H1 (cell line): ENCODE measurements around the gene TMEM164. TPM values are rescaled to one million over a fixed set of nuclear protein-coding genes. Genes with fewer than 3 reads are reported as not detected.

Source experiments
- CTCF ChIA-PET: fragments of 300-600 bp; sonication (Branson Sonifier 250); formaldehyde crosslinking; loops from one replicate; lab custom pipeline; 2021; ENCODE audit not compliant: partially characterized antibody; lab: Charles Lee
- POLR2A ChIA-PET: fragments of 300-600 bp; sonication (Branson Sonifier 250); formaldehyde crosslinking; loops from one replicate; lab custom pipeline; 2021; ENCODE audit warnings: inconsistent platforms; ENCODE audit not compliant: partially characterized antibody; lab: Charles Lee
- DNase-seq, 2 experiments: peaks; one replicate each; pipeline versions ENCODE4 v3.0.0 to v3.0.0-alpha.2; 2010 to 2022; ENCODE audit warnings: low spot score in 2 of 2, low read depth in 1 of 2, mixed read lengths in 1 of 2
- FAIRE-seq: peaks from 2 replicates; lab custom pipeline; 2011; peaks lifted over from hg19 to GRCh38; lab: Jason Lieb, UNC
- H2AFZ ChIP-seq: 2 replicates; pipeline ENCODE4 v1.8.1; 2012; ENCODE audit warnings: low read length, inconsistent platforms
- H2AK5ac ChIP-seq: 2 replicates; pipeline ENCODE4 v1.6.1; 2013; ENCODE audit warnings: low read depth, low read length
- H2BK120ac ChIP-seq: replicated peaks from 2 replicates; pipeline ENCODE3; 2013; ENCODE audit warnings: low read depth, low read length, inconsistent platforms
- H2BK12ac ChIP-seq: 2 replicates; pipeline ENCODE4 v1.6.1; 2013; ENCODE audit warnings: low read depth, low read length
- H2BK15ac ChIP-seq: 2 replicates; pipeline ENCODE4 v1.6.1; 2013; ENCODE audit warnings: low read length
- H2BK20ac ChIP-seq: 2 replicates; pipeline ENCODE4 v1.6.1; 2013; ENCODE audit warnings: low read length
- H2BK5ac ChIP-seq: 2 replicates; pipeline ENCODE4 v1.6.1; 2013; ENCODE audit warnings: low read depth, low read length
- H3K14ac ChIP-seq: 2 replicates; pipeline ENCODE4 v1.6.1; 2013; ENCODE audit warnings: inconsistent platforms; ENCODE audit not compliant: insufficient read length
- H3K18ac ChIP-seq: 2 replicates; pipeline ENCODE4 v1.6.1; 2013; ENCODE audit warnings: low read length; ENCODE audit errors: extremely low read depth
- H3K23ac ChIP-seq: 2 replicates; pipeline ENCODE4 v1.6.1; 2013; ENCODE audit warnings: inconsistent platforms; ENCODE audit not compliant: insufficient read length
- H3K23me2 ChIP-seq: 2 replicates; pipeline ENCODE4 v1.6.1; 2013; ENCODE audit warnings: low read depth, low read length
- H3K27ac ChIP-seq: 2 replicates; pipeline ENCODE4 v1.6.1; 2011; ENCODE audit warnings: low read depth, low read length, inconsistent platforms
- H3K27me3 ChIP-seq, 4 experiments: replicated peaks in 1 of 4; 1 replicate in 1 of 4; 2 replicates in 3 of 4; pipeline versions ENCODE4 v1.6.1 to v1.8.1; 2011 to 2013; ENCODE audit warnings: low read length in 3 of 4, mild to moderate bottlenecking in 3 of 4, inconsistent platforms in 2 of 4, mixed read lengths in 2 of 4, moderate library complexity in 1 of 4; ENCODE audit not compliant: control insufficient read depth in 3 of 4, insufficient read depth in 3 of 4; ENCODE audit errors: extremely low read depth in 1 of 4
- H3K36me3 ChIP-seq, 4 experiments: 2 replicates each; pipeline versions ENCODE4 v1.6.1 to v1.8.1; 2011 to 2013; ENCODE audit warnings: mild to moderate bottlenecking in 4 of 4, low read length in 3 of 4, moderate library complexity in 2 of 4, control low read depth in 1 of 4, inconsistent platforms in 1 of 4; ENCODE audit not compliant: insufficient read depth in 4 of 4, control insufficient read depth in 2 of 4
- H3K4ac ChIP-seq: replicated peaks from 2 replicates; pipeline ENCODE3; 2013; ENCODE audit warnings: low read length, low read depth, mixed read lengths, inconsistent platforms; ENCODE audit not compliant: insufficient read length
- H3K4me1 ChIP-seq, 4 experiments: replicated peaks in 1 of 4; 1 replicate in 1 of 4; 2 replicates in 3 of 4; pipeline versions ENCODE4 v1.6.1 to v1.8.1; 2011 to 2013; ENCODE audit warnings: low read length in 3 of 4, inconsistent platforms in 2 of 4, mixed read lengths in 1 of 4; ENCODE audit not compliant: insufficient read depth in 4 of 4, control insufficient read depth in 3 of 4
- H3K4me2 ChIP-seq, 2 experiments: 2 replicates each; pipeline versions ENCODE4 v1.6.1 to v1.8.1; 2011 to 2013; ENCODE audit warnings: low read depth in 2 of 2, low read length in 2 of 2, control low read depth in 1 of 2, inconsistent platforms in 1 of 2, mild to moderate bottlenecking in 1 of 2; ENCODE audit not compliant: insufficient read depth in 1 of 2
- H3K4me3 ChIP-seq, 4 experiments: fragments of 200-600, 300-600 bp in 1 of 4; sonication (generic), shearing (Covaris generic), sonication (Bioruptor Twin) in 1 of 4; 2 replicates each; pipeline versions ENCODE4 v1.5.1 to v1.8.1; 2011 to 2016; ENCODE audit warnings: low read length in 4 of 4, low read depth in 3 of 4, control low read depth in 2 of 4, inconsistent platforms in 2 of 4, mild to moderate bottlenecking in 2 of 4, mixed read lengths in 1 of 4, moderate library complexity in 1 of 4; ENCODE audit not compliant: insufficient read depth in 2 of 4; ENCODE audit errors: extremely low read depth in 1 of 4
- H3K56ac ChIP-seq: replicated peaks from 2 replicates; pipeline ENCODE3; 2013; ENCODE audit warnings: low read depth, mild to moderate bottlenecking, mixed read lengths, low read length, inconsistent platforms; ENCODE audit not compliant: insufficient read length
- H3K79me1 ChIP-seq: 2 replicates; pipeline ENCODE4 v1.6.1; 2013; ENCODE audit warnings: low read depth, low read length, control low read depth
- H3K79me2 ChIP-seq, 2 experiments: 2 replicates each; pipeline versions ENCODE4 v1.6.1 to v1.8.1; 2012 to 2013; ENCODE audit warnings: low read length in 2 of 2, mild to moderate bottlenecking in 2 of 2, inconsistent platforms in 1 of 2; ENCODE audit not compliant: insufficient read depth in 2 of 2, control insufficient read depth in 1 of 2
- H3K9ac ChIP-seq, 4 experiments: replicated peaks in 1 of 4; 1 replicate in 1 of 4; 2 replicates in 3 of 4; pipeline versions ENCODE4 v1.6.1 to v1.8.1; 2011 to 2013; ENCODE audit warnings: low read depth in 3 of 4, low read length in 3 of 4, control low read depth in 2 of 4, mild to moderate bottlenecking in 2 of 4, moderate library complexity in 2 of 4, inconsistent platforms in 1 of 4; ENCODE audit errors: extremely low read depth in 1 of 4
- H3K9me3 ChIP-seq, 2 experiments: 2 replicates each; pipeline versions ENCODE4 v1.6.1 to v1.8.1; 2012 to 2013; ENCODE audit warnings: mild to moderate bottlenecking in 2 of 2, moderate library complexity in 2 of 2, control low read depth in 1 of 2, inconsistent platforms in 1 of 2, low read depth in 1 of 2, low read length in 1 of 2, mixed read lengths in 1 of 2; ENCODE audit not compliant: insufficient read depth in 2 of 2
- H4K20me1 ChIP-seq, 2 experiments: replicated peaks in 1 of 2; 2 replicates each; pipeline versions ENCODE3 to v1.8.1; 2011 to 2013; ENCODE audit warnings: inconsistent platforms in 2 of 2, low read length in 2 of 2, mild to moderate bottlenecking in 1 of 2; ENCODE audit not compliant: insufficient read depth in 2 of 2, control insufficient read depth in 1 of 2
- H4K5ac ChIP-seq: 2 replicates; pipeline ENCODE4 v1.6.1; 2013; ENCODE audit warnings: low read length, low read depth, mixed read lengths, inconsistent platforms; ENCODE audit not compliant: insufficient read length
- H4K8ac ChIP-seq: 2 replicates; pipeline ENCODE4 v1.8.0; 2013; ENCODE audit warnings: mild to moderate bottlenecking, moderate library complexity, low read length, inconsistent platforms; ENCODE audit not compliant: insufficient read depth; ENCODE audit errors: extremely low read depth
- H4K91ac ChIP-seq: replicated peaks from 2 replicates; pipeline ENCODE3; 2013; ENCODE audit warnings: low read length, mixed read lengths, inconsistent platforms; ENCODE audit not compliant: insufficient read length
- ATF3 ChIP-seq: IDR thresholded peaks from 2 replicates; pipeline ENCODE4 v1.6.1; 2011; ENCODE audit warnings: low read depth, mild to moderate bottlenecking, low read length; ENCODE audit not compliant: insufficient read depth
- BACH1 ChIP-seq: IDR thresholded peaks from 2 replicates; pipeline ENCODE4 v1.6.1; 2012; ENCODE audit warnings: low read length, improper control_type of control experiment
- E2F6 ChIP-seq: IDR thresholded peaks from 2 replicates; pipeline ENCODE4 v1.6.1; 2012; ENCODE audit warnings: inconsistent platforms
- FOSL1 ChIP-seq: IDR thresholded peaks from 2 replicates; pipeline ENCODE4 v1.6.1; 2011; ENCODE audit warnings: mild to moderate bottlenecking, low read depth, low read length, moderate library complexity; ENCODE audit not compliant: insufficient read depth
- GTF2F1 ChIP-seq: IDR thresholded peaks from 2 replicates; pipeline ENCODE4 v1.6.1; 2012; ENCODE audit warnings: low read depth, low read length, improper control_type of control experiment, borderline replicate concordance
- MAFK ChIP-seq: IDR thresholded peaks from 2 replicates; pipeline ENCODE4 v1.6.1; 2012; ENCODE audit warnings: low read depth, mild to moderate bottlenecking, improper control_type of control experiment, low read length
- PHF8 ChIP-seq: fragments of 200-600 bp; sonication (generic); conservative IDR thresholded peaks from 2 replicates; pipeline ENCODE4 v1.7.1; 2012; ENCODE audit warnings: low read depth, mild to moderate bottlenecking, inconsistent platforms, low read length, moderate library complexity
- POU5F1 ChIP-seq: IDR thresholded peaks from 2 replicates; pipeline ENCODE4 v1.6.1; 2011; ENCODE audit warnings: low read depth, mild to moderate bottlenecking, low read length, moderate library complexity
- RAD21 ChIP-seq, 2 experiments: IDR thresholded peaks in 1 of 2; conservative IDR thresholded peaks in 1 of 2; 2 replicates each; pipeline ENCODE4 v1.6.1; 2011; ENCODE audit warnings: low read depth in 2 of 2, low read length in 2 of 2, improper control_type of control experiment in 1 of 2, inconsistent platforms in 1 of 2, mild to moderate bottlenecking in 1 of 2, moderate library complexity in 1 of 2
- SIX5 ChIP-seq: IDR thresholded peaks from 2 replicates; pipeline ENCODE4 v1.6.1; 2011; ENCODE audit warnings: mild to moderate bottlenecking, low read depth, low read length
- SP1 ChIP-seq: IDR thresholded peaks from 2 replicates; pipeline ENCODE4 v1.6.1; 2011; ENCODE audit warnings: low read depth, low read length
- TAF1 ChIP-seq: IDR thresholded peaks from 2 replicates; pipeline ENCODE4 v1.6.1; 2011; ENCODE audit warnings: mild to moderate bottlenecking, low read depth, low read length
- TAF7 ChIP-seq: optimal IDR thresholded peaks from 2 replicates; pipeline ENCODE3; 2011; ENCODE audit warnings: low read depth, mild to moderate bottlenecking, inconsistent platforms, low read length, moderate library complexity, borderline replicate concordance
- TBP ChIP-seq: IDR thresholded peaks from 2 replicates; pipeline ENCODE4 v1.6.1; 2011; ENCODE audit warnings: low read depth, low read length, improper control_type of control experiment
- WGBS, 2 experiments: shearing (Covaris generic) in 1 of 2; methylation state at CpG; one replicate each; pipeline versions ENCODE4 v1.1.6 to v1.1.7; 2013 to 2015; ENCODE audit warnings: low lambda C conversion rate in 2 of 2, mixed read lengths in 2 of 2, inconsistent platforms in 1 of 2, low coverage in 1 of 2, missing lambda C conversion rate in 1 of 2; ENCODE audit not compliant: insufficient replicate concordance in 2 of 2, insufficient coverage in 1 of 2, insufficient read length in 1 of 2; ENCODE audit errors: extremely low coverage in 1 of 2, missing lambda C conversion rate in 1 of 2; 5-methylcytosine and 5-hydroxymethylcytosine counted together
- polyA plus RNA-seq, 7 experiments: library from polyadenylated mRNA; depleted of rRNA in 3 of 7; stranded (reverse) in 5 of 7; unstranded in 2 of 7; fragments of >200 nt in 5 of 7; fragments of 200-250 nt in 2 of 7; gene quantifications; 1 replicate in 5 of 7; 2 replicates in 1 of 7; 4 replicates in 1 of 7; pipeline versions ENCODE4 v1.2.1 to v1.2.3, GENCODE V29; 2011 to 2013; ENCODE audit warnings: missing spikeins in 2 of 7, mixed read lengths in 2 of 7
- total RNA-seq: library from RNA; stranded (reverse); fragmentation: NEBNext Ultra II Directional; extraction: Animal tissue kit (Norgen Biotek cat#: 25700); gene quantifications from 2 replicates; pipeline ENCODE4 v1.2.1, GENCODE V29; 2021

The TMEM164 gene
- total and polyA plus RNA-seq, 2 of the 8 experiments (the other 6 are each of a cell fraction or from before 2014, with no cell fraction given): 7.3 to 14.8 TPM

- CTCF ChIA-PET: no interaction called here
- Histone ChIP-seq H2AFZ (no peak overlapping the region), H3K79me2 (no peaks in the 10 kb centered on the region), H4K8ac (no peak overlapping the region), H3K56ac (no peak overlapping the region), H3K18ac (no peak overlapping the region), H3K36me3 (no peaks in the 10 kb centered on the region), H3K23ac (no peak overlapping the region), H4K91ac (no peak overlapping the region), H3K4me3 (no peak overlapping the region), H3K9me3 (no peaks in the 10 kb centered on the region), H2BK120ac (no peak overlapping the region), H2BK15ac (no peak overlapping the region), H3K14ac (no peak overlapping the region), H2AK5ac (no peak overlapping the region), H2BK20ac (no peak overlapping the region), H2BK12ac (no peak overlapping the region), H3K4ac (no peak overlapping the region), H2BK5ac (no peak overlapping the region), H4K5ac (no peak overlapping the region), H3K27me3 (no peaks in the 10 kb centered on the region), H3K27ac (no peak overlapping the region), H3K23me2 (no peaks in the 10 kb centered on the region; the same call in 1 of the 2 replicates), H3K9ac (no peak overlapping the region), H3K4me2 (no peak overlapping the region), H3K79me1 (no peaks in the 10 kb centered on the region), H4K20me1 (no peaks in the 10 kb centered on the region), H3K4me1 (no peaks in the 10 kb centered on the region; a peak in 1 of 7 replicates)
- 85% methylated on average over 3 of the region's 3 CpGs; no CpG with 5 or more reads in 1 of the 2 experiments for WGBS, 2 experiments
- FAIRE-seq (no peak), DNase-seq (no peak)
- POLR2A ChIA-PET: no interaction called here
- no peak for TF ChIP-seq PHF8
- TF ChIP-seq TBP: no peak
- no peak for TF ChIP-seq ATF3
- TF ChIP-seq BACH1: no peak
- TF ChIP-seq POU5F1: no peak
- no peak for TF ChIP-seq SIX5
- no peak for TF ChIP-seq TAF7
- no peak for TF ChIP-seq SP1
- no peak for TF ChIP-seq E2F6
- TF ChIP-seq FOSL1: no peak
- TF ChIP-seq GTF2F1: no peak
- TF ChIP-seq MAFK: no peak
- TF ChIP-seq RAD21 (IDR thresholded peaks at IDR 0.05 in 1 of 2, conservative IDR thresholded peaks at IDR 0.05 in 1 of 2; ENCODE audit: low read depth in 2 of 2, low read length in 2 of 2): no peak
- no peak for TF ChIP-seq TAF1
Observed at GRCh38 chrX:110104078-110104477, 101.2 kb downstream of the TMEM164 start.
